Glomerular endothelial cell (primary cell): ENCODE results near the gene NDRG3. TPM values are rescaled to one million over a fixed set of nuclear protein-coding genes. Genes with fewer than 3 reads are reported as not detected.
"Not testable (repeated sequence)": the region's sequence is repeated elsewhere in the genome, so short reads cannot be mapped to it uniquely, and the experiment has no call there.

Experiments
- DNase-seq: peaks from one replicate; pipeline ENCODE4 v3.0.0-alpha.2; 2011; ENCODE audit warnings: low read depth, low spot score; ENCODE audit errors: extremely low read depth
- total RNA-seq: library from RNA; depleted of rRNA; stranded (reverse); fragments of >200 nt; gene quantifications from 2 replicates; pipeline ENCODE4 v1.2.3, GENCODE V29; 2015

The NDRG3 gene
- total RNA-seq, 1 donor from 2014 or later, result 21.0 TPM

GRCh38 chr20:36646678-36647077 is 99.2 kb downstream of the NDRG3 start:
- DNase-seq, result no peak

GRCh38 chr20:36645998-36646397 is 99.9 kb downstream of the NDRG3 start, which contains the start of gene SLA2:
Gene SLA2, minus strand, starts transcription at chr20:36646196. Its CDS starts 4,861 bp downstream, at chr20:36641335.
- no peak for DNase-seq

GRCh38 chr20:36645353-36645752 is 100.5 kb downstream of the NDRG3 start:
- DNase-seq, result no peak

GRCh38 chr20:36644706-36645095 is 101.2 kb downstream of the NDRG3 start:
- DNase-seq, result no peak

- no peak for DNase-seq
Observed at GRCh38 chr20:36644032-36644705, 101.7 kb downstream of the NDRG3 start.

- no peak for DNase-seq
Observed at GRCh38 chr20:36642136-36642535, 103.8 kb downstream of the NDRG3 start.

- DNase-seq, result no peak
Observed at GRCh38 chr20:36641506-36641843, 104.4 kb downstream of the NDRG3 start.

- DNase-seq, result not testable (repeated sequence)
Observed at GRCh38 chr20:36638876-36639400, 107.0 kb downstream of the NDRG3 start.

GRCh38 chr20:36634342-36634741 is 111.5 kb downstream of the NDRG3 start:
- no peak for DNase-seq

- no peak for DNase-seq
Observed at GRCh38 chr20:36633285-36633772, 112.6 kb downstream of the NDRG3 start.

GRCh38 chr20:36632487-36633284 is 113.2 kb downstream of the NDRG3 start:
- DNase-seq, result no peak

GRCh38 chr20:36632147-36632486 is 113.8 kb downstream of the NDRG3 start:
- DNase-seq, result no peak

- DNase-seq, result no peak
Observed at GRCh38 chr20:36631646-36632045, 114.2 kb downstream of the NDRG3 start.

- DNase-seq, result no peak
Observed at GRCh38 chr20:36629719-36630681, 115.9 kb downstream of the NDRG3 start.

GRCh38 chr20:36628076-36628475 is 117.8 kb downstream of the NDRG3 start:
- no peak for DNase-seq

- DNase-seq, result no peak
Observed at GRCh38 chr20:36624944-36625324, 121.0 kb downstream of the NDRG3 start.

GRCh38 chr20:36624068-36624943 is 121.6 kb downstream of the NDRG3 start:
- DNase-seq, result no peak

- DNase-seq, result no peak
Observed at GRCh38 chr20:36623444-36623843, 122.4 kb downstream of the NDRG3 start.

- no peak for DNase-seq
Observed at GRCh38 chr20:36620917-36621316, 125.0 kb downstream of the NDRG3 start.
